IPS-18a (cell line): Measurements from ENCODE around the gene ZNF8.
A peak's percentile ranks its signal among the peaks of the same experiment; 100 is the strongest.
"Not testable (repeated sequence)": the region's sequence is repeated elsewhere in the genome, so short reads cannot be mapped to it uniquely, and the experiment has no call there.

Source experiments
- H3K27ac ChIP-seq: one replicate; pipeline ENCODE4 v1.5.1; 2013; ENCODE audit warnings: low read length
- H3K27me3 ChIP-seq: one replicate; pipeline ENCODE4 v1.6.1; 2013; ENCODE audit warnings: mild to moderate bottlenecking, low read length; ENCODE audit not compliant: control insufficient read depth, insufficient read depth
- H3K36me3 ChIP-seq: one replicate; pipeline ENCODE4 v1.6.1; 2013; ENCODE audit warnings: low read depth, low read length; ENCODE audit not compliant: control insufficient read depth
- H3K4me1 ChIP-seq: one replicate; pipeline ENCODE4 v1.6.1; 2013; ENCODE audit warnings: low read depth, low read length; ENCODE audit not compliant: control insufficient read depth
- H3K4me3 ChIP-seq: one replicate; pipeline ENCODE4 v1.5.1; 2013; ENCODE audit warnings: low read length
- H3K9ac ChIP-seq: one replicate; pipeline ENCODE4 v1.6.1; 2013; ENCODE audit warnings: mild to moderate bottlenecking, low read length, moderate library complexity
- H3K9me3 ChIP-seq: one replicate; pipeline ENCODE4 v1.6.1; 2013; ENCODE audit warnings: low read depth, low read length; ENCODE audit not compliant: control insufficient read depth

The ZNF8 gene

DNA sequence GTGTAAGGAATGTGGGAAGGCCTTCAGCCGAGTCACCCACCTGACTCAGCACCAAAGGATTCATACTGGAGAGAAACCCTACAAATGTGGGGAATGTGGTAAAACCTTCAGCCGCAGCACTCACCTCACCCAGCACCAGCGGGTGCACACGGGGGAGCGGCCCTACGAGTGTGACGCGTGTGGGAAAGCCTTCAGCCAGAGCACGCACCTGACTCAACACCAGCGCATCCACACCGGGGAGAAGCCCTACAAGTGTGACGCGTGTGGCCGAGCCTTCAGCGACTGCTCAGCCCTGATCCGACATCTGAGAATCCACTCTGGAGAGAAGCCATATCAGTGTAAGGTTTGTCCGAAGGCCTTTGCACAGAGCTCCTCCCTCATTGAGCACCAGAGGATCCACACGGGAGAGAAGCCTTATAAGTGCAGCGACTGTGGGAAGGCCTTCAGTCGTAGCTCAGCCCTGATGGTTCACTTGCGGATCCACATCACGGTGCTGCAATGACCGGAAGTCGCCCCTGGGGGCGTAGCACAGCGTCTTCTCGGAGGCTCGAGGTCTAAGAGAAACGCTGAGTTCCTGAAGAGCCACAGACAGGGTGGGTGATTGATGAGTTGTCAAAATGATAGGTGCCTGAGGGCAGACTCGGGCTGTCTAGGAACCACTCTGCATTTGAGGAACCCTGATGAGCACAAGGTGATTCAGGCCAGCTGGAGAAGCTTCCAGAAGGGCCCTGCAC is 60.2 kb downstream of the ZNF8 start:
- H3K4me3 ChIP-seq = no peak overlapping the region
- H3K36me3 ChIP-seq = peaks cover 7% of the 10 kb centered on the region
- no peak overlapping the region for H3K9ac ChIP-seq
- H3K9me3 ChIP-seq = no peaks in the 10 kb centered on the region
- no peak overlapping the region for H3K27ac ChIP-seq
- H3K4me1 ChIP-seq = no peaks in the 10 kb centered on the region
- no peaks in the 10 kb centered on the region for H3K27me3 ChIP-seq

DNA sequence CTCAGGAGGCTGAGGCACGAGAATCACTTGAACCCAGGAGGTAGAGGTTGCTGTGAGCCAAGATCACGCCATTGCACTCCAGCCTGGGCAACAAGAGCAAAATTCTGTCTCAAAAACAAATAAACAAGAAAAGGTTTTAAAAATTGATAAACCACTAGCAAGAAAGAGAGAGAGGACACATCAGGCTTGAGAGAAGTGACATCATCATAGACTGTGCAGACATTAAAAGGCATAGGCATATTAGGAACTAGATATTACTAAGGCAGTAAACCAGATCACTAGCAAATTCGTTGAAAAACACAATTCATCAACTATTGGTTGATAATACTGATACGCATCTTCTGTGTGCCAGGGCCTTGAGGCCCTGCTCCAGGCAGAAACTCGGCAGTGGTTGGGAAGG is 66.8 kb downstream of the ZNF8 start:
- H3K4me1 ChIP-seq = peaks cover 4% of the 10 kb centered on the region
- no peaks in the 10 kb centered on the region for H3K36me3 ChIP-seq
- H3K27ac ChIP-seq = no peak overlapping the region
- H3K27me3 ChIP-seq = peaks cover 20% of the 10 kb centered on the region
- H3K9ac ChIP-seq = no peak overlapping the region
- no peak overlapping the region for H3K4me3 ChIP-seq
- no peaks in the 10 kb centered on the region for H3K9me3 ChIP-seq

DNA sequence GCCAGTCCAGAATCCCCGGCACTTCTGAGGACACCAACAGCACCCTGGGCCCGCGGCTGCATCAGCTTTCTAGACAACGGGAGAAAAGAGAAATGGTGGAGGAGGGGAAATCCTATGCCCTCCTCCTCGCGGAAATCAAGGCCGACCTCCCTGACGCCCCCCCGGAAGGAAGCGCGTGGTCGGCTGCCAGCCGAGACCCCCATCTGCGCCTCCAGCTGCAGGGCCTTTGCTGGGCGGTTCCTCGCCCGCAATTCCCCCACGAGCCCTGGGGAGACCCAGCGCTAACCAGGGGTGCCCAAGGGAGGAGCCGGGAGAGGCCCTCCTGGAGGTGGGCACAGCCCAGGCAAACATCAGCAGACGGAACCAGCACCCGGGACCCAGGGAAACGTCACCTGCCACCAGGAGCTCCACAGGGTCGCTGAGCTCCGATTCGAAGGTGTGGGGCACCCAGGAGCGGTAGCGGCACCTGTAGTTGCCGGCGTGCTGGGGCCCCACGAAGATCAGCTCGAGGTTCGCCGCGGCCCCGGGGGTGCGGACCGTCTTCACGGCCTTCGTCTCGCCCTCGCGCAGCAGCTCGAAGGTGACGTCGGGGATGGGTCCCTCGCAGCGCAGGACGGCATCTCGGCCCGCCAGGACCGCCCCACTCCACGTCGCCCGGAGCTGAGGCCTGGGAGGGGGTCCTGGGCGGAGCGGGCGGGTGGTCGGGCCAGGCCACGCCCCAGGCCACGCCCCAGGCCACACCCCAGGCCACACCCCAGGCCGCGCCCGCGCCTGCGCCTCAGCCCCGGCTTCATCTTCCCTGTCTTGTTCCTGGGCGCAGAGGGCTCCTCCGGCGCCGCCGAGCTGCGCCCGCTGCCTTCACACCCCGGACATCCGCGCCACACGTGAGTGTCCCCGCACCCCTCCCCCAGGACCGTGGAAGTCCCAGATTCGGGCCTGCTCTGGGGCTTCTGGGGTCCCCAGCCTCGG is 68.5 kb downstream of the ZNF8 start:
- H3K27me3 ChIP-seq = peaks cover 20% of the 10 kb centered on the region
- H3K36me3 ChIP-seq = no peaks in the 10 kb centered on the region
- H3K9me3 ChIP-seq = no peaks in the 10 kb centered on the region
- H3K4me3 ChIP-seq = peak overlapping the region; percentile 85
- H3K27ac ChIP-seq = no peak overlapping the region
- H3K9ac ChIP-seq = peak overlapping the region; percentile 48
- peaks cover 4% of the 10 kb centered on the region for H3K4me1 ChIP-seq

DNA sequence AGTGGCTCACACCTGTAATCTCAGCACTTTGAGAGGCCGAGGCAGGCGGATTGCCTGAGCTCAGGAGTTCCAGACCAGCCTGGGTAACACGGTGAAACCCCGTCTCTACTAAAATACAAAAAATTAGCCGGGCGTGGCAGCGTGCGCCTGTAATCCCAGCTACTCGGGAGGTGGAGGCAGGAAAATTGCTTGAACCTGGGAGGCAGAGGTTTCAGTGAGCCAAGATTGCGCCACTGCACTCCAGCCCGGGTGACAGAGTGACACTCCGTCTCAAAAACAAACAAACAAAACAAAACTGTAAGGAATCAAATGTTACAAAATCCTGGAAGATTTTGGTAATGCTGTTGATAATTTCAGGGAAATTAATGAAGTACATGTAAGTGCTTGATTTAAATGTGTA is 69.3 kb downstream of the ZNF8 start:
- not testable (repeated sequence) for H3K36me3 ChIP-seq, H3K27ac ChIP-seq, H3K9me3 ChIP-seq, H3K4me1 ChIP-seq
- Histone ChIP-seq H3K27me3 (peaks cover 20% of the 10 kb centered on the region), H3K9ac (peak overlapping the region; percentile 48), H3K4me3 (peak overlapping the region; percentile 85)

DNA sequence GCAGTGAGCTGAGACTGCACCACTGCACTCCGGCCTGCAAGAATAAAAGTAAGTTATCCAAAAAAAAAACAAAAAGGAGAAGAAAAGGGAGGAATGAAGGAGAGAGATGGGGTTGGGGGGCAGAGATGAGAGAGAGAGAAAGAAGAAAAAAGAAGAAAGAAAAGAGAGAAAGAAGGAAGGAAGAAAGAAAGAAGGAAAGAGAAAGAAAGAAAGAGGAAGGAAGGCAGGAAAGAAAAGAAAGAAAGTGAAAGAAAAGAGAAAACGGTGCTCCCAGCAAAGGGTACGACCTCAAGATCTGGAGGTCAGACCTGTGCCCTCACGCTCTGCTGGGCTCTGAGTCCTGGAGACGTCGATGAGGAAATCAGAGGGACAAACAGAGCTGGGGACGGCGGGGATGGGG is 70.8 kb downstream of the ZNF8 start:
- no peaks in the 10 kb centered on the region for H3K36me3 ChIP-seq
- no peak overlapping the region for H3K9ac ChIP-seq
- no peak overlapping the region for H3K4me3 ChIP-seq
- no peaks in the 10 kb centered on the region for H3K9me3 ChIP-seq
- peaks cover 4% of the 10 kb centered on the region for H3K4me1 ChIP-seq
- H3K27ac ChIP-seq = no peak overlapping the region
- peaks cover 20% of the 10 kb centered on the region for H3K27me3 ChIP-seq

DNA sequence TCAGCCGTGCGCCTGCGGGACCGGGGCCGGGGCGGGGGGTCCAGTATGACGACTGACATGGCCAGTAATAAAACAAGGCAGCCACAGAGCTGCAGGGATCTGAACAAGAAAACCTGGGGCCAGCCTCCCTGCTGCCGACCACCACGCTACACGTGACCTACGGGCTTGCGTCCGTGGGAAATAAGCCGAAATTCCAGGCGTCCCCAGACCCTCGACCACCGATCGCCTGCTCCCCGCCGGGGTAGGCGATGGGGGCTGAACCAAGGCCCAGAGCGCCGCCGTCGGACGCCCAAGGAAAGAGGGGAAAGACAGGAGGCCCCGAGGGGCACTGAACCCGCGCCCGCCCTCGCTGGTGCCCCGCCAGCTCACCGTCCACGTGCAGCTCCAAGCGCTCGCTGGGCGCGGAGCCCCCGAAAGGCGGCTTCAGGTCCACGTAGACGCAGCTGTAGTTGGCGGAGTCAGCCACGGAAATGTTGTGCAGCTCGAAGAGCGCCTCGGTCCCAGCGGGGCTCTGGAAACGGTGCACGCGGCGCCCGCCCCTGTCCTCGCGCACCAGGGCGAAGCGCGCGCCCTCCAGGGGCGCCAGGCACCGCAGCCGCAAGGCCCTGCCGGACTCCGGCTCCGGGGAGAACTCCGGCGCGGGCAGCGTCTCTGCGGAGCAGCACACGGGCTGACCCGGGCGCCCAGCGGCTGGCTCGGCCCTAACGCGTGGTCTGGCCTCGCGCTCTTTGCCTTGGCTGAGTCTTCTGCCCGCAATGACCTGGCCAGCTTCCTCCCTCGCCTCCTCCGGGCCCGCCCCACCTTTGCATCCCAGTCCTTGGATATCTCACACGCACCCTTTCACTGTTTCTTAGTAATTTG is 71.5 kb downstream of the ZNF8 start:
- no peak overlapping the region for H3K4me3 ChIP-seq
- no peaks in the 10 kb centered on the region for H3K36me3 ChIP-seq
- peaks cover 4% of the 10 kb centered on the region for H3K4me1 ChIP-seq
- H3K9me3 ChIP-seq = no peaks in the 10 kb centered on the region
- H3K27me3 ChIP-seq = peaks cover 20% of the 10 kb centered on the region
- H3K27ac ChIP-seq = no peak overlapping the region
- H3K9ac ChIP-seq = no peak overlapping the region

DNA sequence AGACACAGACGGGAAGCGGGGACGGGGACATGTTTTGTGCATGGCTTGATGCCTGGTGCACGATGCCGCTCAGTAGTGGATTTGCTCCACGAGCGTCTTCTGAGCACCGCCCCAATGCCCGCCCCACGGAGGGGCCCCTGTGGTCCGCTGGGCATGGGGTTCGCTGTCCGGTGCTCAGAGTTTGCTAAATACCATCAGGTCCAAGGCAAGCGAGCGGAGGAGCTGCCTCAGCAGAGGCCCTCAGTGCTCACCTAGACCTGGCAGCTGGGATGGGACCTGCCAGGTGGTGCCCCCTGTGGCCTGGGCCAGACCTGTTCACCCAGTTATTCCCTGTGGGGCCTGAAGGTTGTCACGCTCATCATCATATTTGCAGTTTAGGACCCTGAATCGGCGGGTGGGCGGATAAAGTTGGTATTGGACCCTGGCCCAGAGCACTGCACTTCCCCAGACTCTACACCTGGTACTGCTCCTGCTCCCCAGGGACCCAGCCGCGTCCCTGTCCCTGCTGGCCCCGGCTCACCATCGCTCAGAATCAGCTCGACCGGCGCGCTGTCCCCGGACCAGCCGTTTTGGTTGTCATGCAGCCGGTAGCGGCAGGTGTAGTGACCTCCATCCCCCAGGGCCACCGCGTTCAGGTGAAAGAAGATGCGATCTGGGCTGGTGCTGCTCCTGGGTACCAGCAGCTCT is 72.3 kb downstream of the ZNF8 start:
- no peak overlapping the region for H3K27ac ChIP-seq
- no peaks in the 10 kb centered on the region for H3K36me3 ChIP-seq
- no peak overlapping the region for H3K4me3 ChIP-seq
- H3K4me1 ChIP-seq = peaks cover 4% of the 10 kb centered on the region
- no peak overlapping the region for H3K9ac ChIP-seq
- H3K9me3 ChIP-seq = no peaks in the 10 kb centered on the region
- H3K27me3 ChIP-seq = peaks cover 16% of the 10 kb centered on the region

DNA sequence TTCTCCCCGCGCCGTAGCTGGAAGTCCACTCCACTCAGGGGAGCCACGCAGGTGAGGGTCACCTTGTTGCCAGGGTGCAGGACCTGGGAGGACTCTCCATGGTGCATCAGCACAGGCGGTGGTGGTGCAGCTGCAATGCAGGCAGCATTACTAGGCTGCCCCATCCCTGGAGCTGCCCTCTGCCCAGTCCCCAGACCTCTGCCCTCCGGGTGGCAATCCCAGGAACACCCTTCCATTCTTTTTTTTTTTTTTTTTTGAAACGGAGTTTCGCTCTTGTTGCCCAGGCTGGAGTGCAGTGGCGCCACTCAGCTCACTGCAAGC is 72.8 kb downstream of the ZNF8 start:
- no peaks in the 10 kb centered on the region for H3K9me3 ChIP-seq
- H3K27me3 ChIP-seq = peaks cover 11% of the 10 kb centered on the region
- no peak overlapping the region for H3K27ac ChIP-seq
- H3K9ac ChIP-seq = no peak overlapping the region
- no peak overlapping the region for H3K4me3 ChIP-seq
- no peaks in the 10 kb centered on the region for H3K36me3 ChIP-seq
- H3K4me1 ChIP-seq = peaks cover 4% of the 10 kb centered on the region

DNA sequence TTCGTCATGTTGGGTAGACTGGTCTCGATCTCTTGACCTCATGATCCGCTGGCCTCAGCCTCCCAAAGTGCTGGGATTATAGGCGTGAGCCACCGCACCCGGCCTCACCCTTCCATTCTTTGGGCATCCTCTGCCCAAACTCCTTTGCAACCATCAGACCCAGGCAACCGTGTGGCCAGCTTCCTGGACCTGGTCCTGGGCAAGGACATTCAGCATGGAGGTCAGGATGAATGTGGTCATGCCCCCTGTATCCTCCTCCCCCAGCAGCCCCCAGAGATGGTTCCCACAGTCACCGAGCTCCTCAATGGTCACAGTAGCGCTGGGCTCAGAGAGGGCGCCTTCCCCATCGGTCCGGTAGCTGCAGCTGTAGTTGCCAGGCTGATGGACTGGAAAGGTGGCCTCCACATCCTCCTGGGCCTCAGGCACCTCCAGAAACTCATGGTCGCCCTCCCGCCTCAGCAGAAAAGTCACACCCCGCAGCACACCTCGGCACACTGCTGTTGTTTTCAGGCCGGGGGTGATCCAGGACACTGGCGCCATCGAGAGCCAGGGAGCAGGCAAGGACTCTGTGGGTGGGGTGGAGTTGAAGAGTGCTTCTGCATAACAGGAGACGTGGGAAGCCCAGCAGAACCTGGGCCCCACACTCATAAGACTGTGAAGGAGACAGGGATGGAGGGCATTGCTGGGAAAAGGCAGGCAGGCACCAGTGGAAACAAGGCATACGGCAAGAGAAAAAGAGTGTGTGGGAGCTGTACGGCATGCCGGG is 73.4 kb downstream of the ZNF8 start:
- Histone ChIP-seq H3K4me3 (no peak overlapping the region), H3K36me3 (no peaks in the 10 kb centered on the region), H3K27me3 (peaks cover 7% of the 10 kb centered on the region), H3K4me1 (peaks cover 4% of the 10 kb centered on the region), H3K9me3 (no peaks in the 10 kb centered on the region), H3K27ac (no peak overlapping the region), H3K9ac (no peak overlapping the region)
